Parathyroid adenoma (tissue), 2 donors: ENCODE data around the gene COPS9.
A peak's percentile ranks its signal among the peaks of the same experiment; 100 is the strongest.

Source experiments
- H2AFZ ChIP-seq: fragments of 300-600 bp; sonication (generic); one replicate; pipeline ENCODE4 v1.7.0; 2017; ENCODE audit warnings: antibody characterized with exemption, mild to moderate bottlenecking
- H3K27ac ChIP-seq: fragments of 300-600 bp; sonication (generic); one replicate; pipeline ENCODE4 v1.7.0; 2017
- H3K27me3 ChIP-seq: fragments of 300-600 bp; sonication (generic); one replicate; pipeline ENCODE4 v1.7.0; 2017; ENCODE audit warnings: low read length; ENCODE audit not compliant: control insufficient read depth, insufficient read depth
- H3K36me3 ChIP-seq: fragments of 300-600 bp; sonication (generic); one replicate; pipeline ENCODE4 v1.7.0; 2017; ENCODE audit warnings: low read length; ENCODE audit not compliant: control insufficient read depth, insufficient read depth
- H3K4me1 ChIP-seq: fragments of 300-600 bp; sonication (generic); one replicate; pipeline ENCODE4 v1.7.0; 2017; ENCODE audit warnings: control low read depth
- H3K4me2 ChIP-seq: fragments of 300-600 bp; sonication (generic); one replicate; pipeline ENCODE4 v1.7.0; 2017; ENCODE audit warnings: low read length
- H3K4me3 ChIP-seq: fragments of 300-600 bp; sonication (generic); one replicate; pipeline ENCODE4 v1.7.0; 2017; ENCODE audit warnings: low read depth, low read length
- H3K79me2 ChIP-seq: fragments of 300-600 bp; sonication (generic); one replicate; pipeline ENCODE4 v1.7.0; 2017; ENCODE audit warnings: control low read depth
- H3K9ac ChIP-seq: fragments of 300-600 bp; sonication (generic); one replicate; pipeline ENCODE4 v1.7.0; 2017; ENCODE audit warnings: mild to moderate bottlenecking
- H3K9me3 ChIP-seq: fragments of 300-600 bp; sonication (generic); one replicate; pipeline ENCODE4 v1.7.0; 2017; ENCODE audit warnings: low read length; ENCODE audit not compliant: control insufficient read depth
- CTCF ChIP-seq: fragments of 300-600 bp; sonication (generic); IDR thresholded peaks from one replicate; pipeline ENCODE4 v1.7.0; 2017; ENCODE audit warnings: antibody characterized with exemption, mild to moderate bottlenecking
- donor health status: primary hyperparathyroidism.

Gene COPS9

DNA sequence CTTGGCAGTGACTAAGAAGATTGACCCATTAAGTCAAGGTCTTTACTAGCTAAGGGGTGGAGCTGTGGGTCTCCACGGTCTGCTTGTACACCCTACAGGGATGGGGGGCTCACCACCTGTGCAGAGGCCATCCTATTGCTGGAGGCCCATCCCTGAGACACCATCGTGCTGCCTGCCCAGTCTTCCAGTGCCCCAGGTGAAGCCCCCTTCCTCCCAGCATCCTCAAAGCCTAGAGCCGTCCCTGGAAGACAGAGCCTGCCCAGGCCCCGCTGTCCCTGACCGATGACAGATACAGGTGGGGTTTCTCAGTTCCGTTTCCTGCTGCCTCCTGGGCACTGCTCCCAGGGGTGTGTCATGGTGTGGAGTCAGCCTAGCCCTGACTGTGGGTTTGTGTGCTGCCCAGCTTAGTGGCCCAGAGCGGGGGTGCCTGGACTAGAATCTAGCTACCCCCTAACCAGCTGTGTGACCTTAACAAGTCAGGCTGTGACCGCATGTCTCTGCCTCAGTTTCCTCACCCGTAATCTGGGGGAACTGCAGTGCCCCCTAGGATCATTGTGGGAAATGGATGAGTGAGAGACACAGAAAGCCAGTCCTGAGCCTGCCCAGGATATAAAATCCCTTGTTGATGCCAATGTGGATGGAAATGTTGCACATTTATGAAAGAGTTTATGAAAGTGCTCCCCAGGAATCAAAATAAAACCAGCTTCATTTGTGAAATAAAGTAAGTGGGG lies 2.3 kb upstream of the COPS9 start:
- Histone ChIP-seq H3K27me3 (no peaks in the 10 kb centered on the region), H3K4me2 (no peak overlapping the region), H3K36me3 (no peaks in the 10 kb centered on the region), H3K4me3 (no peak overlapping the region), H3K4me1 (peaks cover 5% of the 10 kb centered on the region), H3K27ac (no peak overlapping the region), H2AFZ (no peak overlapping the region), H3K9me3 (no peaks in the 10 kb centered on the region), H3K79me2 (no peaks in the 10 kb centered on the region), H3K9ac (no peak overlapping the region)
- TF ChIP-seq CTCF: no peak

DNA sequence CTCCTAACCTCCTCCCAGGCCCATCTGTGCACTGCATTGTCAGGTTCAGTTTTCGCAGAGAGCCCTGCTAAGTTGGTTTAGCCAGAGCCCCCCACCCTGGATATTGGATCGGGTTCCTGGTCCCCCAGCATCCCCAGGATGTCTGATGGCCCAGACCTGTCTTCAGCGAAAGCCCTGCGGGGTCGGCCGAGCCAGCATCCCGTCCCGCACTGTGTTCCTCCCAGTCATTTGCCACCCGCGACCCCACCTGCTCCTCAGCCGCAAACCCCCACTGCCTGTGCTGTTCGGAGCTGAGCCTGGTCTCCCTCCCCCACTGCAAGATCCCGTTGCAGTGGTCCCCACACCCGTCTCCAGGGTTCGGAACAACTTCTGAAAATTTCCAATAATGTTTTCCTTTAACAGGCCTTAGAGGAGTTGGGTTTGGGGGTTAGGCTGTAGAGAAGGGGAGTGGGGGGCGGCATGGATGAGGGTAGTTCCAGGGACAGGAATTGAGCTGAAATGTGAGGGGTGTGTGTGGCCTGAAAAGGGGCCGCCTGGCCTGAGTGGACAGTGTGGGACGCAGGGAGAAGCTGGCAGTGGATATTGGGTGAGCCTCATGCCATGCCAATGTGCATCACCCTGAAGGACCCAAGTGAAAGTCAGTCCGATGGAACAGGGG lies 1.6 kb upstream of the COPS9 start:
- Histone ChIP-seq H3K4me1 (peaks cover 5% of the 10 kb centered on the region), H2AFZ (no peak overlapping the region), H3K79me2 (no peaks in the 10 kb centered on the region), H3K36me3 (no peaks in the 10 kb centered on the region), H3K27me3 (no peaks in the 10 kb centered on the region), H3K4me3 (no peak overlapping the region), H3K9ac (no peak overlapping the region), H3K9me3 (no peaks in the 10 kb centered on the region), H3K4me2 (no peak overlapping the region), H3K27ac (no peak overlapping the region)
- no peak for TF ChIP-seq CTCF

DNA sequence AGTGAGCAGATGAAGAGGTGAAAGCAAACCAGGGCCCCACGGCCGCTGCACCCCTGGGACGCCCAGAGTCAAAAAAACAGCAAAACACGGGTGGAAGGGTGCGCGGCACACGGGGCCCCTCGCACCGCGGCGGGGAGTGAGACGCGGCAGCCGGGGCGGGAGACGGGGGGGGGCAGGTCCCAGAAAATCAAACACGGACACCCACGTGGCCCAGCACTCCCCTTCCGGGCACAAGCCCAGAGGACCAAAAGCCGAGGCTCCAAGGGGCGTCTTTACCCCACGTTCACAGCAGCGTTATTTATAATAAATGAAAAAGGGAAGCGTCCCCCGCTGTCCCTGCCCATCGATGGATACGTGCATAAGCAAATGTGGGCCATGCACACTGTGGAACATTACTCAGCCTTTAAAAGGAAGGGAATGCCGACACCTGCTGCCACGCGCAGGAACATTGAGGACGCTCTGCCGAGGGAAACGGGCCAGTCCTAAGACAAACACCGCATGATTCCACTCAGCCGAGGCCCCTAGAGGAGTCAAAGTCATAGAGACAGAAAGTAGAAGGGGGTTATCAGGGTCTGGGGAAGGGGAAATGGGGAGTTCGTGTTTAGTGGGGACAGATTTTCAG lies 677 bp upstream of the COPS9 start:
- H3K9ac ChIP-seq: no peak overlapping the region
- H2AFZ ChIP-seq: peak overlapping the region; percentile 98
- no peaks in the 10 kb centered on the region for H3K9me3 ChIP-seq
- H3K27ac ChIP-seq: no peak overlapping the region
- H3K4me3 ChIP-seq: peak overlapping the region; percentile 85
- peak overlapping the region; percentile 78 for H3K4me2 ChIP-seq
- H3K36me3 ChIP-seq: no peaks in the 10 kb centered on the region
- no peaks in the 10 kb centered on the region for H3K27me3 ChIP-seq
- peaks cover 5% of the 10 kb centered on the region for H3K4me1 ChIP-seq
- no peaks in the 10 kb centered on the region for H3K79me2 ChIP-seq
- no peak for TF ChIP-seq CTCF

DNA sequence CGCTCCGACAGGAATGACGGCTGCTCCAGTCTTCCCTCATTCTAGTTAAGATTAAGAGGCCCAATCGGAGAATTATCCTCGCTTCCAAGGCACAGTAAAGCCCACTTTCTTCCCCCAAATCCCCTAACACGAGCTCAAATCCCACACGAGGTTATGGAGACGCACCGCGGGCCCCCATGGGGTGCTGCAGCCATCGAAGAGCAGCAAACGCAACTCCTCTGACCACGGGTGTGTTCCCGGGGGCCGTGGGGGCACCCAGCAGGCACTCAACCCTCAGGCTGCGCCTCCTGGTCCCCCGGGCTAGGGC lies 446 bp downstream of the COPS9 start:
- H3K4me3 ChIP-seq: peak overlapping the region; percentile 85
- no peaks in the 10 kb centered on the region for H3K79me2 ChIP-seq
- no peaks in the 10 kb centered on the region for H3K36me3 ChIP-seq
- peaks cover 5% of the 10 kb centered on the region for H3K4me1 ChIP-seq
- H3K9ac ChIP-seq: peak overlapping the region; percentile 30
- TF ChIP-seq CTCF: no peak
- H2AFZ ChIP-seq: peak overlapping the region; percentile 98
- H3K27me3 ChIP-seq: no peaks in the 10 kb centered on the region
- no peaks in the 10 kb centered on the region for H3K9me3 ChIP-seq
- peak overlapping the region; percentile 83 for H3K4me2 ChIP-seq
- H3K27ac ChIP-seq: no peak overlapping the region
